ENCODE measurements around the gene LUC7L2.

DNA sequence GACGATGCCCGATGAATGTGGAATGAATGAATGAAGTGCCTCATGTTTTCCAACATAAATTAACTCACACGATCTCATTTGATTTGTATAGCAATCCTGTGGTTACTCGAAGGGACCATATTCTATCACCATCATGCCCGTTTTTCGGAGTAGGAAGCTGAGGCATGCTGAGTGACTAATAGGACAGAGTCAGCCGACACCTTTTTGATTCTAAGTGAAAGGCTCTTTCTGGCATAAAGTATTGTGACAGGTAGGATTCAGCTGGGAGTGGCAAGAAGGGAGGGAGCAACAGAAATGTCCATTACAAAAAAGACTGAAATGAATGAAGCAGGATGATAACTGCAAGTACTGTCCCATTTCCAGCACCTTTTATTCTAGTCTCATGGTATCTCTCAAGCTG is 68.1 kb downstream of the LUC7L2 start:
- TF ChIP-seq, protein P1, sequence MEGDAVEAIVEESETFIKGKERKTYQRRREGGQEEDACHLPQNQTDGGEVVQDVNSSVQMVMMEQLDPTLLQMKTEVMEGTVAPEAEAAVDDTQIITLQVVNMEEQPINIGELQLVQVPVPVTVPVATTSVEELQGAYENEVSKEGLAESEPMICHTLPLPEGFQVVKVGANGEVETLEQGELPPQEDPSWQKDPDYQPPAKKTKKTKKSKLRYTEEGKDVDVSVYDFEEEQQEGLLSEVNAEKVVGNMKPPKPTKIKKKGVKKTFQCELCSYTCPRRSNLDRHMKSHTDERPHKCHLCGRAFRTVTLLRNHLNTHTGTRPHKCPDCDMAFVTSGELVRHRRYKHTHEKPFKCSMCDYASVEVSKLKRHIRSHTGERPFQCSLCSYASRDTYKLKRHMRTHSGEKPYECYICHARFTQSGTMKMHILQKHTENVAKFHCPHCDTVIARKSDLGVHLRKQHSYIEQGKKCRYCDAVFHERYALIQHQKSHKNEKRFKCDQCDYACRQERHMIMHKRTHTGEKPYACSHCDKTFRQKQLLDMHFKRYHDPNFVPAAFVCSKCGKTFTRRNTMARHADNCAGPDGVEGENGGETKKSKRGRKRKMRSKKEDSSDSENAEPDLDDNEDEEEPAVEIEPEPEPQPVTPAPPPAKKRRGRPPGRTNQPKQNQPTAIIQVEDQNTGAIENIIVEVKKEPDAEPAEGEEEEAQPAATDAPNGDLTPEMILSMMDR (IDR thresholded peaks at IDR 0.05), result no peak
- no peak for TF ChIP-seq POLR2A (IDR thresholded peaks at IDR 0.05)
